NB4 (cell line): ENCODE data around the gene RETREG1.

Experiments
- POLR2A ChIP-seq: IDR thresholded peaks from 2 replicates; pipeline ENCODE4 v1.6.1; 2011; ENCODE audit warnings: mild to moderate bottlenecking; ENCODE audit not compliant: insufficient read length; ENCODE audit errors: extremely low read depth
- TF ChIP-seq, protein P1 (sequence below): IDR thresholded peaks from one replicate; pipeline ENCODE4 v1.5.1; 2012; ENCODE audit warnings: low read depth, low read length

- TF ChIP-seq, protein P1, sequence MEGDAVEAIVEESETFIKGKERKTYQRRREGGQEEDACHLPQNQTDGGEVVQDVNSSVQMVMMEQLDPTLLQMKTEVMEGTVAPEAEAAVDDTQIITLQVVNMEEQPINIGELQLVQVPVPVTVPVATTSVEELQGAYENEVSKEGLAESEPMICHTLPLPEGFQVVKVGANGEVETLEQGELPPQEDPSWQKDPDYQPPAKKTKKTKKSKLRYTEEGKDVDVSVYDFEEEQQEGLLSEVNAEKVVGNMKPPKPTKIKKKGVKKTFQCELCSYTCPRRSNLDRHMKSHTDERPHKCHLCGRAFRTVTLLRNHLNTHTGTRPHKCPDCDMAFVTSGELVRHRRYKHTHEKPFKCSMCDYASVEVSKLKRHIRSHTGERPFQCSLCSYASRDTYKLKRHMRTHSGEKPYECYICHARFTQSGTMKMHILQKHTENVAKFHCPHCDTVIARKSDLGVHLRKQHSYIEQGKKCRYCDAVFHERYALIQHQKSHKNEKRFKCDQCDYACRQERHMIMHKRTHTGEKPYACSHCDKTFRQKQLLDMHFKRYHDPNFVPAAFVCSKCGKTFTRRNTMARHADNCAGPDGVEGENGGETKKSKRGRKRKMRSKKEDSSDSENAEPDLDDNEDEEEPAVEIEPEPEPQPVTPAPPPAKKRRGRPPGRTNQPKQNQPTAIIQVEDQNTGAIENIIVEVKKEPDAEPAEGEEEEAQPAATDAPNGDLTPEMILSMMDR, result no peak
- no peak for TF ChIP-seq POLR2A
Measured at GRCh38 chr5:16487456-16487855, 129.3 kb downstream of the RETREG1 start.
